Measurements from ENCODE around the gene GPR142.

GPR142 gene

GRCh38 chr17:74392848-74393247 lies 25.5 kb downstream of the GPR142 start:
- no peak for TF ChIP-seq CTCF (IDR thresholded peaks at IDR 0.05; ENCODE audit: low read depth, low read length)
- DNase-seq: no peak
- H3K36me3 ChIP-seq: no peaks in the 10 kb centered on the region
- no peak overlapping the region for H3K4me3 ChIP-seq (ENCODE audit: low read depth, low read length)
- H3K27me3 ChIP-seq: no peaks in the 10 kb centered on the region
- no peaks in the 10 kb centered on the region for H3K9me3 ChIP-seq
- peaks cover 26% of the 10 kb centered on the region for H3K4me1 ChIP-seq

GRCh38 chr17:74393346-74393942 lies 26.1 kb downstream of the GPR142 start:
- no peaks in the 10 kb centered on the region for H3K9me3 ChIP-seq
- no peak for DNase-seq
- no peak for TF ChIP-seq CTCF (IDR thresholded peaks at IDR 0.05; ENCODE audit: low read depth, low read length)
- no peak overlapping the region for H3K4me3 ChIP-seq (ENCODE audit: low read depth, low read length)
- H3K27me3 ChIP-seq: no peaks in the 10 kb centered on the region
- H3K4me1 ChIP-seq: peaks cover 26% of the 10 kb centered on the region
- no peaks in the 10 kb centered on the region for H3K36me3 ChIP-seq

GRCh38 chr17:74394275-74394950 lies 27.1 kb downstream of the GPR142 start:
- no peaks in the 10 kb centered on the region for H3K9me3 ChIP-seq
- no peaks in the 10 kb centered on the region for H3K36me3 ChIP-seq
- TF ChIP-seq CTCF (IDR thresholded peaks at IDR 0.05; ENCODE audit: low read depth, low read length): no peak
- H3K27me3 ChIP-seq: no peaks in the 10 kb centered on the region
- H3K4me1 ChIP-seq: peaks cover 30% of the 10 kb centered on the region
- no peak overlapping the region for H3K4me3 ChIP-seq (ENCODE audit: low read depth, low read length)
- DNase-seq: no peak

- H3K4me3 ChIP-seq (ENCODE audit: low read depth, low read length): no peak overlapping the region
- TF ChIP-seq CTCF (IDR thresholded peaks at IDR 0.05; ENCODE audit: low read depth, low read length): no peak
- H3K27me3 ChIP-seq: no peaks in the 10 kb centered on the region
- peak; percentile 48 for DNase-seq
- H3K4me1 ChIP-seq: peaks cover 30% of the 10 kb centered on the region
- H3K9me3 ChIP-seq: no peaks in the 10 kb centered on the region
- no peaks in the 10 kb centered on the region for H3K36me3 ChIP-seq
These were observed 27.7 kb downstream of the GPR142 start for GRCh38 chr17:74394977-74395376.

GRCh38 chr17:74396567-74396966 lies 29.3 kb downstream of the GPR142 start:
- Histone ChIP-seq H3K9me3 (no peaks in the 10 kb centered on the region), H3K36me3 (no peaks in the 10 kb centered on the region), H3K27me3 (no peaks in the 10 kb centered on the region), H3K4me3 (ENCODE audit: low read depth, low read length) (no peak overlapping the region), H3K4me1 (peaks cover 24% of the 10 kb centered on the region)
- no peak for TF ChIP-seq CTCF (IDR thresholded peaks at IDR 0.05; ENCODE audit: low read depth, low read length)
- DNase-seq: no peak

- Histone ChIP-seq H3K4me1 (0 out of 2 replicates have a peak, but pooled peaks cover 4% of the 10 kb centered on the region), H3K9me3 (no peaks in the 10 kb centered on the region), H3K27me3 (no peaks in the 10 kb centered on the region), H3K36me3 (no peaks in the 10 kb centered on the region), H3K4me3 (ENCODE audit: low read depth, low read length) (no peak overlapping the region)
- no peak for DNase-seq
- TF ChIP-seq CTCF (IDR thresholded peaks at IDR 0.05; ENCODE audit: low read depth, low read length): no peak
These were observed 34.7 kb downstream of the GPR142 start for GRCh38 chr17:74402048-74402447.
